PFSK-1 (cell line): ENCODE data around the gene MYF5.

Experiments
- POLR2AphosphoS5 ChIP-seq: IDR thresholded peaks from 2 replicates; pipeline ENCODE4 v1.6.1; 2012; ENCODE audit warnings: low read depth, mild to moderate bottlenecking, control low read depth, low read length, moderate library complexity
- REST ChIP-seq, 2 experiments: IDR thresholded peaks; 2 replicates each; pipeline versions ENCODE4 v1.6.1 to v1.8.0; 2011 to 2012; ENCODE audit warnings: low read depth in 2 of 2, low read length in 2 of 2, control low read depth in 1 of 2, inconsistent platforms in 1 of 2, mild to moderate bottlenecking in 1 of 2, moderate library complexity in 1 of 2; ENCODE audit not compliant: insufficient read depth in 1 of 2
- SIN3A ChIP-seq: IDR thresholded peaks from 2 replicates; pipeline ENCODE4 v1.6.1; 2012; ENCODE audit warnings: mild to moderate bottlenecking, low read length, moderate library complexity, borderline replicate concordance; ENCODE audit not compliant: insufficient read depth

DNA sequence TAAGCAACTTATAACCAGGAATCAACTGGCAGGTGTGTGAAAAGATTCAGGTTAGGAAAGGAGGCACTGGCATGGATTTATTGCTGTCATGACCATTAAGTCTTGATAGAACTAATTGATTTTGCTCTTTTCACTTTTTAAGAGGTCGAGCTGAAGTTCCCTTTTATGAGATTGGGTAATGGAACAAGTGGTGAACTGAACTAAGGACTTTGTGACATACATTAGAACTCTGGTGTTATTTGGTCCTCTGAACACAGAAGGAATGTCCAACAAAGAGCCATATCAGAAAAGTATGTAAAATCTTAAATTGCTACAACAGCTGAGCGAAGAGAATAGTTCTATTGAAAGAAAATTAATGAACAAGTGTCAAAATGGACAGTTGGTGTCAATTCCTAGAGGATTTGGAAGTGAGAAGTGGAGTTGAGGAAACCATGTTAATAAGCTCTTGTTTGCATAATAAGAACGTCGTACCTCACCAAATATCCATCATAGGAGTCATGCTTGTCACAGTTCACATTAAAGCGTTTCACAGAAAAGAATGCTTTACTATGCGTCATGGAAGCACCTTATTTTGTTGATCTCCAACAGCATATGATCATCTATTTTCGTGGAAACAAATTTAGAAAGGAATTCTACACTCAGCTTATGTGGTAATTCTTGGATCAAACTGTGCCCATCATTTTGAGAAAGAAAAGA lies 17.7 kb upstream of the MYF5 start:
- TF ChIP-seq SIN3A (no peak), POLR2AphosphoS5 (no peak), REST (IDR thresholded peaks at IDR 0.05; ENCODE audit: insufficient read depth in 1 of 2, low read depth in 2 of 2, low read length in 2 of 2) (no peak)
